ENCODE results near the gene ABCA8. TPM values are rescaled to one million over a fixed set of nuclear protein-coding genes. Genes with fewer than 3 reads are reported as not detected.

The ABCA8 gene
- total and polyA plus RNA-seq, 2 of the 8 experiments (the other 6 are each of a cell fraction or from before 2014, with no cell fraction given), result not detected

DNA sequence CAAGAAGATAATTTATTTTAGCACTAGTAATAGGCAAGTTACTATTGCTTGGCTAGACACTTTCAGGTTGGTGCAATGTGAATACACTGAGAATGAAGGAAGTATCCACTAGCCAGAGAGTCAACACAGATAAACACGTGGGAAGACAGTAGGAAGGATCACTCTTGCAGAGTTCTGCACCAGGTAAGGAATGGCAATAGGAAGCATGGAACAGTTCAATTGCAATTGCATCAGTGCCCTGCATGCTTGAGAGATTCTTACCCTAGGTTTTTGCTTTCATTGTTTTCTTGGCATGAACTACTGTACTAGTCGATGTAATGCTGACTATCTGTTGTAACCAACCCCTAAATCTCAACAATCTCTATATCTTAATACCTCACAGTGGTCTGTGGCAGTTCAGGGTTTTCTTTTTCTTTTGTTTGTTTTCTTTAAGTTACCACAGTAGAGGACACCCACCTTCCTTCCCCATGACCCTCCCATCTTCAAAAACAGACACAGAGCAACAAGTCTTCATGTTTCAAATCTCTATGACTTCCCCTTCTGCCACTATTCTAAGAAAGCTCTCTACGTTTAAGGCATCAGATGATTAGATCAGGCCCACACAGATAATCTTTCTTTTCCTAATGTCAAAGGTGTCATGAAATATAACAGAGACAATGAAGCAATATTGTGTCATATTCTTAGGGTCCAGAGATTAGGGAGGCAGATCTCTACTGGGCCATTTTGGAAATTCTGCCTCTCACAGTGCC is 18.1 kb upstream of the ABCA8 start:
- no peak overlapping the region for H3K9ac ChIP-seq (replicated peaks in 1 of 4; ENCODE audit: extremely low read depth in 1 of 4, low read depth in 3 of 4, low read length in 3 of 4)
- H3K56ac ChIP-seq (replicated peaks; ENCODE audit: insufficient read length, low read depth, low read length), result no peak overlapping the region
- no peaks in the 10 kb centered on the region for H3K79me2 ChIP-seq (ENCODE audit: control insufficient read depth in 1 of 2, insufficient read depth in 2 of 2, low read length in 2 of 2)
- H2BK20ac ChIP-seq (ENCODE audit: low read length), result no peak overlapping the region
- no peak overlapping the region for H3K4me2 ChIP-seq (ENCODE audit: insufficient read depth in 1 of 2, low read depth in 2 of 2, low read length in 2 of 2)
- H2BK12ac ChIP-seq (ENCODE audit: low read depth, low read length), result no peak overlapping the region
- H3K27ac ChIP-seq (ENCODE audit: low read depth, low read length), result no peak overlapping the region
- H2BK15ac ChIP-seq (ENCODE audit: low read length), result no peak overlapping the region
- H3K4ac ChIP-seq (replicated peaks; ENCODE audit: insufficient read length, low read depth, low read length), result no peak overlapping the region
- no peak overlapping the region for H2AFZ ChIP-seq (ENCODE audit: low read length)
- H4K91ac ChIP-seq (replicated peaks; ENCODE audit: insufficient read length, low read length), result no peak overlapping the region
- no peak overlapping the region for H3K4me3 ChIP-seq (ENCODE audit: extremely low read depth in 1 of 4, insufficient read depth in 2 of 4, low read depth in 3 of 4, low read length in 4 of 4)
- no peaks in the 10 kb centered on the region for H3K36me3 ChIP-seq (ENCODE audit: control insufficient read depth in 2 of 4, insufficient read depth in 4 of 4, low read length in 3 of 4)
- no peak overlapping the region for H2BK120ac ChIP-seq (replicated peaks; ENCODE audit: low read depth, low read length)
- no peak for DNase-seq (ENCODE audit: low read depth in 1 of 2, low spot score in 2 of 2)
- H3K27me3 ChIP-seq (replicated peaks in 1 of 4; ENCODE audit: control insufficient read depth in 3 of 4, extremely low read depth in 1 of 4, insufficient read depth in 3 of 4, low read length in 3 of 4), result no peaks in the 10 kb centered on the region
- ChIA-PET CTCF (ENCODE audit: partially characterized antibody) (interaction anchor here (0.8 to 1.0 kb wide), 2 partner anchors 10 to 11 kb away, joined by 3 read pairs; no protein-coding TSS in a partner anchor), POLR2A (ENCODE audit: partially characterized antibody) (no interaction called here)
- TF ChIP-seq TCF12 (IDR thresholded peaks at IDR 0.05; ENCODE audit: low read depth, low read length) (no peak), JUN (IDR thresholded peaks at IDR 0.05; ENCODE audit: low read depth, low read length) (no peak), SP1 (IDR thresholded peaks at IDR 0.05; ENCODE audit: low read depth, low read length) (no peak)
- no peak overlapping the region for H4K8ac ChIP-seq (ENCODE audit: extremely low read depth, insufficient read depth, low read length)
- FAIRE-seq, result no peak
- H2AK5ac ChIP-seq (ENCODE audit: low read depth, low read length), result no peak overlapping the region
- no peak overlapping the region for H3K14ac ChIP-seq (ENCODE audit: insufficient read length)
- no peaks in the 10 kb centered on the region for H3K4me1 ChIP-seq (replicated peaks in 1 of 4; ENCODE audit: control insufficient read depth in 3 of 4, insufficient read depth in 4 of 4, low read length in 3 of 4)
- H2BK5ac ChIP-seq (ENCODE audit: low read depth, low read length), result no peak overlapping the region
- no peak overlapping the region for H4K5ac ChIP-seq (ENCODE audit: insufficient read length, low read depth, low read length)
- 93% methylated on average over 3 of the region's 3 CpGs; no CpG with 5 or more reads in 1 of the 2 experiments for WGBS, 2 experiments (ENCODE audit: extremely low coverage in 1 of 2, insufficient coverage in 1 of 2, insufficient read length in 1 of 2, insufficient replicate concordance in 2 of 2, low coverage in 1 of 2, low lambda C conversion rate in 2 of 2, missing lambda C conversion rate in 1 of 2)
- H3K79me1 ChIP-seq (ENCODE audit: low read depth, low read length), result no peaks in the 10 kb centered on the region
- no peaks in the 10 kb centered on the region for H4K20me1 ChIP-seq (replicated peaks in 1 of 2; ENCODE audit: control insufficient read depth in 1 of 2, insufficient read depth in 2 of 2, low read length in 2 of 2)
- no peaks in the 10 kb centered on the region for H3K9me3 ChIP-seq (ENCODE audit: insufficient read depth in 2 of 2, low read depth in 1 of 2, low read length in 1 of 2)
- no peak overlapping the region for H3K18ac ChIP-seq (ENCODE audit: extremely low read depth, low read length)
- H3K23me2 ChIP-seq (ENCODE audit: low read depth, low read length), result no peaks in the 10 kb centered on the region
- no peak overlapping the region for H3K23ac ChIP-seq (ENCODE audit: insufficient read length)
